GM21737 (cell line): ENCODE results near the gene GMPR2.

ENCODE experiments used
- ATAC-seq: cut with Tn5 transposase; IDR thresholded peaks from one replicate; pipeline ENCODE4 v1.9.1; 2021; ENCODE audit warnings: mild to moderate bottlenecking, moderate library complexity; ENCODE audit not compliant: unreplicated experiment

GMPR2 gene

GRCh38 chr14:24281636-24282035 is 48.9 kb downstream of the GMPR2 start:
- no peak for ATAC-seq

- no peak for ATAC-seq
These were observed 50.0 kb downstream of the GMPR2 start for GRCh38 chr14:24282736-24283135.

DNA sequence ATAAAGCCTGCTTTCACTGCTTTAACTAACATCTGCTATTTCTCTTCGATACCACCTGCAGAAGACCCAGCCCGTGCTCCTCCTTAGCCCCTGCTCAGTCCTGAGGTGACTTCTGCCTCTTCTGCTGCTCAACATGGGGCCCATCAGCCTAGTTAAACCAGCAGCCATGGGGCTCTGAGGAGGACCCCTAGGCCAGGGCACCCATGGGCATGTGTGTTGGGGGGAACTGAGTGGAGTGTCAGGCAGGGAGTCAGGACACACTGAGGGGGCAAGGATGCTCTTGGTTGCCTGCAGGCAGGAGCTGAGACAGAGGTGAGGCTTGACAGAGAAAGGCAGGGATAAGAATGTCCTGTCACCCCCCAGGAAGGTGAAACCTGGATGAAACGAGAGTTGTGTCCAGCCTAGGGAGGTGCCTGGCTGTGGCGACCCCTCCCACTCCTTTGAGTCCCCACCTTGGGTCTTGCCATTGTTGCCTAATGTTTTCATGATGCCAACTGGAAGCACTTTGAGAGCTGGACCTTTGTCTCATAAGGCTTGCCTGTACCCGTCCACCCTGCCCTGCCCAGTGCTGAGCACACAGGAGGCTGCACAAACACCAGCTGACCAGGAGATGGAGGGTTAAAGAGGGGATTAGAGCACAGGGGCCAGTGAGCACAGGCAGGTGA is 51.2 kb downstream of the GMPR2 start:
- no peak for ATAC-seq

- ATAC-seq, result no peak
These were observed 51.8 kb downstream of the GMPR2 start for GRCh38 chr14:24284501-24285035.

DNA sequence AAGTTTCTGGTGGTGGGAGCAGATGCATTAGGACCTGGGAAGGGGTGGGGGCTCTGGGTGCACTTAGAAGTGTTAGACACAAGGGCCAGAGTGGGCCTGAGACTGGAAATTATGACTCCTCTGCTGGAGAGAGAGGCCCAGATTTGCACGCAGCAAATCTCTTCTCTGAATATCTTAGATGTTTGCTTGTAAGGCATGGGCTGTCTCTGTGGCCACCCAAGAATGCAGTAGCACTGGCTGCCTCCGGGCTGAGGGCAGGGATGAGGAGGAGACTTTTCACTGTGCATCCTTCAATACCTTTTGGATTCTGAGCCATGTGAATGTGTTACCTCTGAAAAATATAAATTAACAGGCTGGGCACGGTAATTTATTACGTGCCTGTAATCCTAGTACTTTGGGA is 52.6 kb downstream of the GMPR2 start:
- no peak for ATAC-seq

GRCh38 chr14:24286996-24287395 is 54.3 kb downstream of the GMPR2 start:
- no peak for ATAC-seq
